ENCODE data around the gene KNDC1. TPM values are rescaled to one million over a fixed set of nuclear protein-coding genes. Genes with fewer than 3 reads are reported as not detected.

The KNDC1 gene
- total RNA-seq, 2 donors from 2014 or later, result 0.29 to 0.32 TPM

DNA sequence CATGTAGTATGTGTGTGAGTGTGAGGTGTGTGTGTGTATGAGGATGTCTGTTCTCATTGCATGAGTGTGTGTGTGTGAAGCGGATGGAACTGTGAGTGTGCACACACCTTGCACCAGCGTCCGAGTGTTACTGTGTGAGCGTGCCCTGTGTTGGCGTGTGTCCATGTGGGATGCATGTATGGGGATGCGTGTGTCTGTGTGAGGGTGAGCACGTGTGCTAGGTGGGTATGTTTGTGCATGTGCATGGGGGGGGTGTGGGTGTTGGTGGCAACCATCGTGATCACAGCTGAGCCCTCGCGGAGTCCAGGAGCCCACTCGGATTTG lies 6.4 kb downstream of the KNDC1 start:
- no peak overlapping the region for H3K4me3 ChIP-seq
- no peak for DNase-seq
- no peak overlapping the region for H3K27ac ChIP-seq
- no peaks in the 10 kb centered on the region for H3K9me3 ChIP-seq
- H3K9ac ChIP-seq (ENCODE audit: low read depth in 2 of 2, low read length in 2 of 2), result no peak overlapping the region
- no peaks in the 10 kb centered on the region for H3K36me3 ChIP-seq
- intact Hi-C loops (cut with DNase I), result no loop called here
- no peaks in the 10 kb centered on the region for H3K4me1 ChIP-seq
- TF ChIP-seq, protein P1, sequence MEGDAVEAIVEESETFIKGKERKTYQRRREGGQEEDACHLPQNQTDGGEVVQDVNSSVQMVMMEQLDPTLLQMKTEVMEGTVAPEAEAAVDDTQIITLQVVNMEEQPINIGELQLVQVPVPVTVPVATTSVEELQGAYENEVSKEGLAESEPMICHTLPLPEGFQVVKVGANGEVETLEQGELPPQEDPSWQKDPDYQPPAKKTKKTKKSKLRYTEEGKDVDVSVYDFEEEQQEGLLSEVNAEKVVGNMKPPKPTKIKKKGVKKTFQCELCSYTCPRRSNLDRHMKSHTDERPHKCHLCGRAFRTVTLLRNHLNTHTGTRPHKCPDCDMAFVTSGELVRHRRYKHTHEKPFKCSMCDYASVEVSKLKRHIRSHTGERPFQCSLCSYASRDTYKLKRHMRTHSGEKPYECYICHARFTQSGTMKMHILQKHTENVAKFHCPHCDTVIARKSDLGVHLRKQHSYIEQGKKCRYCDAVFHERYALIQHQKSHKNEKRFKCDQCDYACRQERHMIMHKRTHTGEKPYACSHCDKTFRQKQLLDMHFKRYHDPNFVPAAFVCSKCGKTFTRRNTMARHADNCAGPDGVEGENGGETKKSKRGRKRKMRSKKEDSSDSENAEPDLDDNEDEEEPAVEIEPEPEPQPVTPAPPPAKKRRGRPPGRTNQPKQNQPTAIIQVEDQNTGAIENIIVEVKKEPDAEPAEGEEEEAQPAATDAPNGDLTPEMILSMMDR (IDR thresholded peaks at IDR 0.05), result no peak
- peaks cover 5% of the 10 kb centered on the region for H3K27me3 ChIP-seq

DNA sequence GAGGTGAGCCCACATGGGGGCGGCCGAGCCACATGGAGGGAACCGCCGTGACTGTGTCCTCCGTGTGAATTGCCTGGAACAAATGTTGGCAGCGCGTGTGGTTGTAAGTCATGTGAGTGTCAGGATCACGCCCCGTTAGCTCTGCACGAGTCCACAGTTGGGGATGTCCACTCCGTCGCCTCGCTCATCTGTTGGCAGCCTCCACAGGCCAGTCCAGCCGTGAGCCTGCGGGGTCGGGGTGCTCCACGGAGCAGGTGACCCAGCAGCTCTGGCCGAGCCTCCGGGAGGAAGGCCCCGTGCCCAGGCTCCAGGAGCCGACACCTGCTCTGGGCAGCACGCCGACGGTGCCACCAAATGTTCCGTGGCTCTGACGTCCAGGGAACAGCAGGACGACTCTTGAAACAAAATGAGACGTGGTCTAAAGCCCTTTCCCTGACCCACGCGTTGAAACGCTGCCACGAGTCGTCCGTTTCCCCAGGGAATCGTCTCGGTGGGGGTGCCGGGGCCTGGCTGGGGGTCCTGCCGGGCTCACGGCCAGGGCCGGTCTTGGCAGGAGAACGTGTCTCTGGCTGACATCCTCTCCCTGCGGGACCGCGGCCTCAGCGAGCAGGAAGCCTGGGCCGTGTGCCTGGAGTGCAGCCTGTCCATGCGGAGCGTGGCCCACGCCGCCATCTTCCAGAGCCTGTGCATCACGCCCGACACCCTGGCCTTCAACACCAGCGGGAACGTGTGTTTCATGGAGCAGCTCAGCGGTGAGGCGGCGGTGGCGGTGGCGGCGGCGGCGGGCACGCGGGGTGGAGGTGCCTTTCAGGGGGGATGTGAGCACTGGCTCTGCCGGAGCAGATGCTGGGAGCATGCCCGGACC lies 7.0 kb downstream of the KNDC1 start:
- H3K27ac ChIP-seq, result no peak overlapping the region
- H3K27me3 ChIP-seq, result no peaks in the 10 kb centered on the region
- intact Hi-C loops (cut with DNase I), result no loop called here
- TF ChIP-seq, protein P1 (IDR thresholded peaks at IDR 0.05), result no peak
- no peak for DNase-seq
- no peaks in the 10 kb centered on the region for H3K4me1 ChIP-seq
- no peak overlapping the region for H3K4me3 ChIP-seq
- no peak overlapping the region for H3K9ac ChIP-seq (ENCODE audit: low read depth in 2 of 2, low read length in 2 of 2)
- H3K9me3 ChIP-seq, result no peaks in the 10 kb centered on the region
- no peaks in the 10 kb centered on the region for H3K36me3 ChIP-seq

DNA sequence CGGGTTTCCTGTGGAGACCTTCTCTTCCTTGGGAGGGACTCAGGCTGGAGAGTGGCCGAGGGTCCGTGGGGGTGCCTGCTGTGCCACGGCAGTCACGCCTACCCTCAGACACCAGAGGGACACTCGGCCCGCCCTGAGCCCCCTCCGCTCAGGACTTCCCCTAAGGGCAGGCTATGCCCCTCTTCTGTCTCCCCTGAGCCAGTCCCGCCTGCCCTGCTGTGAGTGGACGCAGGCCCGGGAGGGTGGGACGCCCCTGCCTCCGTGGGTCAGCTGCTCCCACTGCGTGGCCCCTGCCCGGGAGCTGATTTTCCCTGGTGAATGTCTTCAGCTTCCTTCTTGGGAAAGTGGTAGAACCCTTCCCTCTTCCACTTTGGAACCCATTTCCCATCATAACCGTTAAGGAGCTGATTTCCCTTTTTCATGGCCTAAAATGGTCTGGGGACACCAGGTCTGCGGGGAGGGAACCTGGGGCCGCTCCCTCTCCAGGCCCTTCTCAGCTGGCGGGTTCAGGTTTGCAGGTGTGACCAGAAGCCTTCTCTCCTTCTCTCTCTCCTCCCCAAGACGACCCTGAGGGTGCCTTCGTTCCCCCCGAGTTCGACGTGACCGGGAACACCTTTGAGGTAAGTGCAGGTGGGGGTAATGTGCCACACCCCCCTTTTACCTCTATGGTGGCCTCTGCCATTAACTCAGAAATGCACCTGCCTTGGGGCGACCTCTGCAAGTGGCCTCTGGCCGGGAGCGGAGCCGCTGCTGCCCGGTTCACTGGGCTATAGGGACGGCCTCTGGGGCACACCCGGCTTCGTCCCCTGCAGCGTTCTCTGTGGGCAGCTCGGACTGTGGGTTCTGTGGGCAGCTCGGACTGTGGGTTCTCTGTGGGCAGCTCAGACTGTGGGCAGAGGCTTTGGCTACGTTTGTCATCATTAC lies 7.9 kb downstream of the KNDC1 start:
- Histone ChIP-seq H3K36me3 (no peaks in the 10 kb centered on the region), H3K27me3 (no peaks in the 10 kb centered on the region), H3K27ac (no peak overlapping the region), H3K9ac (ENCODE audit: low read depth in 2 of 2, low read length in 2 of 2) (no peak overlapping the region), H3K9me3 (no peaks in the 10 kb centered on the region), H3K4me1 (no peaks in the 10 kb centered on the region), H3K4me3 (no peak overlapping the region)
- intact Hi-C loops (cut with DNase I), result no loop called here
- TF ChIP-seq, protein P1 (IDR thresholded peaks at IDR 0.05), result no peak
- no peak for DNase-seq

DNA sequence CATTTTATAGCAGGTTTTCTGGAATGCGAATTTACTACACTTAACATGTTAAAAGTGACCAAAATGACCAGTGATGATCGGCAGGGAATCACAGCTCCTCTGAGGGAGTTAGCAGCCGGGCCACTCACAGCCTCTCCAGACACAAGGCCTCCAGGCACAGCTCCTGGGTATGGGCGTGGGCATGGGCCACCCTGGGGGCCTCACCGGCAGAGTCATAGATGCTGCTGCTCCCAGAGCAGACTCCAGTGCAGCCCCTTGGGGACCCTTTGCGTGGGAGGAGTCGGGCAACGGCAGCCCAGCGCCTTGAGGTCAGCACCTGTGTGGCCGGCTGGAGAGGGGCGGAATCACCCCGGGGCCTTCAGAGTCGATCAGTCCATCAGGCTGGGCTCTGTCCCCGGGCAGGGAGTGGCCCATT lies 8.6 kb downstream of the KNDC1 start:
- DNase-seq, result no peak

More for the DNA sequence above, 8.6 kb downstream of the KNDC1 start:
- TF ChIP-seq, protein P1 (IDR thresholded peaks at IDR 0.05), result no peak
- Histone ChIP-seq H3K36me3 (no peaks in the 10 kb centered on the region), H3K9ac (ENCODE audit: low read depth in 2 of 2, low read length in 2 of 2) (no peak overlapping the region), H3K4me3 (no peak overlapping the region), H3K4me1 (no peaks in the 10 kb centered on the region), H3K27ac (no peak overlapping the region), H3K9me3 (no peaks in the 10 kb centered on the region), H3K27me3 (no peaks in the 10 kb centered on the region)
- intact Hi-C loops (cut with DNase I), result no loop called here

All from colonic mucosa (tissue), 4 donors.